A673 (cell line): ENCODE results near the gene ZBTB12. TPM values are rescaled to one million over a fixed set of nuclear protein-coding genes. Genes with fewer than 3 reads are reported as not detected.

Experiments used
- BruUV-seq: library from RNA; stranded (reverse); fragments of 400-500 nt; replicated peaks from 2 replicates; lab custom pipeline; 2021; lab: Mats Ljungman, UMichigan
- CTCF ChIA-PET: fragments of 300-600 bp; sonication (Branson Sonifier 250); formaldehyde crosslinking; loops from one replicate; lab custom pipeline; 2022; ENCODE audit warnings: antibody characterized with exemption; lab: Charles Lee
- POLR2A ChIA-PET: fragments of 300-600 bp; sonication (Branson Sonifier 250); formaldehyde crosslinking; loops from one replicate; lab custom pipeline; 2022; ENCODE audit warnings: antibody characterized with exemption; ENCODE audit not compliant: low non-redundant PET; lab: Charles Lee
- DNase-seq: peaks from one replicate; pipeline ENCODE4 v3.0.0-alpha.2; 2015; ENCODE audit warnings: low spot score
- H3K27ac ChIP-seq: fragments of 200-600 bp; sonication (generic); 2 replicates; pipeline ENCODE4 v1.5.1; 2016; ENCODE audit warnings: mixed run types, low read depth, mild to moderate bottlenecking, mixed read lengths, antibody characterized with exemption, low read length; ENCODE audit not compliant: poor library complexity, severe bottlenecking
- H3K27me3 ChIP-seq: fragments of 200-600 bp; sonication (generic); replicated peaks from 2 replicates; pipeline ENCODE4 v1.6.1; 2017; ENCODE audit warnings: mixed run types, low read depth, mild to moderate bottlenecking, mixed read lengths, antibody characterized with exemption, low read length; ENCODE audit not compliant: insufficient read depth, poor library complexity
- H3K36me3 ChIP-seq: fragments of 200-600 bp; sonication (generic); 2 replicates; pipeline ENCODE4 v1.6.1; 2016; ENCODE audit warnings: mixed run types, mild to moderate bottlenecking, mixed read lengths, antibody characterized with exemption, low read length; ENCODE audit not compliant: insufficient read depth, poor library complexity, severe bottlenecking
- H3K4me1 ChIP-seq: fragments of 200-600 bp; sonication (generic); 2 replicates; pipeline ENCODE4 v1.6.1; 2017; ENCODE audit warnings: mixed run types, mild to moderate bottlenecking, mixed read lengths, antibody characterized with exemption, low read length; ENCODE audit not compliant: insufficient read depth, poor library complexity, severe bottlenecking
- H3K4me3 ChIP-seq: fragments of 200-600 bp; sonication (generic); 2 replicates; pipeline ENCODE4 v1.5.1; 2016; ENCODE audit warnings: low read depth, mixed run types, mild to moderate bottlenecking, mixed read lengths, low read length; ENCODE audit not compliant: poor library complexity, severe bottlenecking
- H3K9me3 ChIP-seq: fragments of 200-600 bp; sonication (generic); 2 replicates; pipeline ENCODE4 v1.6.1; 2016; ENCODE audit warnings: mixed run types, low read depth, mild to moderate bottlenecking, mixed read lengths, antibody characterized with exemption, low read length; ENCODE audit not compliant: poor library complexity, severe bottlenecking
- CTCF ChIP-seq: fragments of 300-800, 200-600 bp; sonication (generic); conservative IDR thresholded peaks from 2 replicates; pipeline ENCODE4 v1.5.1; 2017; ENCODE audit warnings: low read depth, mild to moderate bottlenecking, antibody characterized with exemption, low read length, moderate library complexity, mixed read lengths
- EZH2 ChIP-seq: fragments of 200-600 bp; sonication (generic); IDR thresholded peaks from 2 replicates; pipeline ENCODE4 v1.6.1; 2017; ENCODE audit warnings: borderline replicate concordance, low read depth, mild to moderate bottlenecking, mixed read lengths, antibody characterized with exemption, low read length; ENCODE audit not compliant: poor library complexity, severe bottlenecking
- intact Hi-C: fragments of 100-400 bp; cut with micrococcal nuclease; formaldehyde crosslinking; loops from one replicate; pipeline ENCODE4 v1.10.0; 2022; ENCODE audit not compliant: unreplicated experiment
- total RNA-seq: library from RNA; stranded (reverse); gene quantifications from 2 replicates; pipeline ENCODE4 v1.2.3, GENCODE V29; 2021

Gene ZBTB12
- total RNA-seq, 1 experiment from 2014 or later: 21.3 TPM

- POLR2A ChIA-PET: no interaction called here
- intact Hi-C loops: no loop called here
- BruUV-seq: no TSS peak
- H3K27ac ChIP-seq: no peak overlapping the region
- H3K27me3 ChIP-seq: no peaks in the 10 kb centered on the region
- TF ChIP-seq CTCF: no peak
- TF ChIP-seq EZH2: no peak
- no peak for DNase-seq
- CTCF ChIA-PET: no interaction called here
- H3K4me1 ChIP-seq: no peaks in the 10 kb centered on the region
- no peaks in the 10 kb centered on the region for H3K9me3 ChIP-seq
- no peaks in the 10 kb centered on the region for H3K36me3 ChIP-seq
- H3K4me3 ChIP-seq: no peak overlapping the region
Measured at GRCh38 chr6:31930962-31931361, 29.1 kb upstream of the ZBTB12 start.

- POLR2A ChIA-PET: interaction anchor here (0.5 kb wide), 1 partner anchor 1964 kb away, joined by 3 read pairs; no protein-coding TSS in a partner anchor
- Histone ChIP-seq H3K27me3 (no peaks in the 10 kb centered on the region), H3K27ac (no peak overlapping the region), H3K4me3 (no peak overlapping the region), H3K9me3 (no peaks in the 10 kb centered on the region), H3K36me3 (no peaks in the 10 kb centered on the region), H3K4me1 (no peaks in the 10 kb centered on the region)
- CTCF ChIA-PET: interaction anchor here (0.5 kb wide), 1 partner anchor 47 kb away, joined by 4 read pairs; no protein-coding TSS in a partner anchor
- BruUV-seq: no TSS peak
- TF ChIP-seq CTCF (no peak), EZH2 (no peak)
- intact Hi-C loops: no loop called here
- DNase-seq: no peak
Measured at GRCh38 chr6:31928672-31928939, 26.7 kb upstream of the ZBTB12 start.

GRCh38 chr6:31927863-31928671, 26.2 kb upstream of the ZBTB12 start:
- H3K27me3 ChIP-seq: no peaks in the 10 kb centered on the region
- no TSS peak for BruUV-seq
- intact Hi-C loops: no loop called here
- H3K36me3 ChIP-seq: no peaks in the 10 kb centered on the region
- ChIA-PET POLR2A (interaction anchor here (0.5 kb wide), 1 partner anchor 1963 kb away, joined by 3 read pairs; no protein-coding TSS in a partner anchor), CTCF (interaction anchor here (0.5 kb wide), 1 partner anchor 46 kb away, joined by 4 read pairs; no protein-coding TSS in a partner anchor)
- H3K27ac ChIP-seq: no peak overlapping the region
- TF ChIP-seq EZH2: no peak
- TF ChIP-seq CTCF: no peak
- no peak for DNase-seq
- H3K4me1 ChIP-seq: no peaks in the 10 kb centered on the region
- no peaks in the 10 kb centered on the region for H3K9me3 ChIP-seq
- H3K4me3 ChIP-seq: no peak overlapping the region
